ENCODE results near the gene CLECL1. TPM values are rescaled to one million over a fixed set of nuclear protein-coding genes. Genes with fewer than 3 reads are reported as not detected.

Gene CLECL1
- total and polyA plus RNA-seq, 12 donors: 0.38 to 1.9 (median 1.2) TPM; not detected in 4

GRCh38 chr12:9674226-9674590, 58.7 kb downstream of the CLECL1 start:
- H3K27me3 ChIP-seq: no peaks in the 10 kb centered on the region
- no peak for TF ChIP-seq CTCF (IDR thresholded peaks at IDR 0.05)
- TF ChIP-seq POLR2A (IDR thresholded peaks at IDR 0.05): no peak
- H3K9me3 ChIP-seq (replicated peaks in 1 of 3): no peaks in the 10 kb centered on the region
- no peak for DNase-seq
- H3K27ac ChIP-seq: no peak overlapping the region
- 92 to 98% (median 94%) methylated on average over 1 to 2 of the region's 2 CpGs for WGBS, 4 donors
- intact Hi-C loops (cut with DNase I): no loop called here
- no peak overlapping the region for H3K4me3 ChIP-seq
- H3K4me1 ChIP-seq (replicated peaks in 1 of 2): no peaks in the 10 kb centered on the region
- no peaks in the 10 kb centered on the region for H3K36me3 ChIP-seq (replicated peaks in 1 of 2)

GRCh38 chr12:9673404-9674225, 59.3 kb downstream of the CLECL1 start:
- TF ChIP-seq POLR2A (IDR thresholded peaks at IDR 0.05): no peak
- TF ChIP-seq CTCF (IDR thresholded peaks at IDR 0.05): no peak
- no peaks in the 10 kb centered on the region for H3K36me3 ChIP-seq (replicated peaks in 1 of 2)
- no peaks in the 10 kb centered on the region for H3K9me3 ChIP-seq (replicated peaks in 1 of 3)
- 53 to 80% (median 64%) methylated on average over 1 to 6 of the region's 6 CpGs for WGBS, 4 donors
- intact Hi-C loops (cut with DNase I): no loop called here
- H3K4me3 ChIP-seq: no peak overlapping the region
- peak; percentile 34 to 71 (median 52) for DNase-seq
- H3K27ac ChIP-seq: no peak overlapping the region
- no peaks in the 10 kb centered on the region for H3K4me1 ChIP-seq (replicated peaks in 1 of 2)
- H3K27me3 ChIP-seq: no peaks in the 10 kb centered on the region

Other genes with a start within 250 kb of the CLECL1 start
- gene KLRB1, start 125.2 kb downstream of the CLECL1 start, total RNA-seq: 1 to 10 TPM in 2 of 9 donors, under 1 TPM in 6, not detected in 1; 0.18 to 1.7 (median 0.65) TPM
- gene KLRB1, start 125.2 kb downstream of the CLECL1 start, polyA plus RNA-seq: under 1 TPM; 0.13 to 0.48 (median 0.24) TPM
- 10 to 100 TPM in 1 of 9 donors, 1 to 10 TPM in 8; 1.9 to 12.3 (median 3.5) TPM for gene CLEC2D, start 63.4 kb downstream of the CLECL1 start, total RNA-seq
- gene CLEC2D, start 63.4 kb downstream of the CLECL1 start, polyA plus RNA-seq: 10 to 100 TPM in 1 of 3 donors, 1 to 10 TPM in 1, under 1 TPM in 1; 0.75 to 12.4 (median 3.0) TPM
- 1 to 10 TPM in 5 of 9 donors, under 1 TPM in 3, not detected in 1; 0.39 to 4.6 (median 1.9) TPM for gene CD69, start 27.8 kb upstream of the CLECL1 start, total RNA-seq
- gene CD69, start 27.8 kb upstream of the CLECL1 start, polyA plus RNA-seq: 1 to 10 TPM in 1 of 3 donors, under 1 TPM in 2; 0.88 to 2.8 (median 0.97) TPM
- gene KLRF1, start 94.4 kb upstream of the CLECL1 start, total RNA-seq: under 1 TPM in 4 of 9 donors, not detected in 5; 0.17 to 0.61 (median 0.41) TPM
- gene KLRF1, start 94.4 kb upstream of the CLECL1 start, polyA plus RNA-seq: under 1 TPM in 1 of 3 donors, not detected in 2; 0.61 TPM
- gene CLEC2B, start 136.3 kb upstream of the CLECL1 start, total RNA-seq: 10 to 100 TPM in 4 of 9 donors, 1 to 10 TPM in 5; 3.9 to 17.0 (median 8.8) TPM
- gene CLEC2B, start 136.3 kb upstream of the CLECL1 start, polyA plus RNA-seq: 10 to 100 TPM; 10.8 to 17.7 (median 11.2) TPM
- not detected for gene KLRF2, start 148.4 kb upstream of the CLECL1 start, total RNA-seq
- not detected for gene KLRF2, start 148.4 kb upstream of the CLECL1 start, polyA plus RNA-seq
- gene CLEC2A, start 199.3 kb upstream of the CLECL1 start, total RNA-seq: not detected
- not detected for gene CLEC2A, start 199.3 kb upstream of the CLECL1 start, polyA plus RNA-seq
- gene CLEC12A, start 238.3 kb upstream of the CLECL1 start, total RNA-seq: 1 to 10 TPM in 5 of 9 donors, under 1 TPM in 2, not detected in 2; 0.36 to 2.3 (median 1.4) TPM
- 1 to 10 TPM in 2 of 3 donors, under 1 TPM in 1; 0.51 to 2.0 (median 1.8) TPM for gene CLEC12A, start 238.3 kb upstream of the CLECL1 start, polyA plus RNA-seq